Natural killer cell (primary cell): ENCODE data around the gene PIK3C2G. TPM values are rescaled to one million over a fixed set of nuclear protein-coding genes. Genes with fewer than 3 reads are reported as not detected.

Source experiments
- ATAC-seq, 3 donors: fragments of 150-1000 bp in 2 of 3; fragments of 200-7000 bp in 1 of 3; cut with Tn5 transposase; 1 replicate in 1 of 3; 2 replicates in 2 of 3; pipeline ENCODE4 v1.10.0; 2021; ENCODE audit warnings: mild to moderate bottlenecking in 2 of 3, moderate library complexity in 2 of 3
- DNase-seq, 2 donors: peaks; one replicate each; pipeline versions ENCODE4 v3.0.0 to v3.0.0-alpha.2; 2013 to 2021; ENCODE audit warnings: mixed read lengths in 1 of 2
- H3K27ac ChIP-seq: one replicate; pipeline ENCODE4 v1.5.1; 2013; ENCODE audit warnings: mild to moderate bottlenecking, low read length
- H3K27me3 ChIP-seq: one replicate; pipeline ENCODE4 v1.6.1; 2013; ENCODE audit warnings: low read length; ENCODE audit not compliant: control insufficient read depth, insufficient read depth
- H3K36me3 ChIP-seq: one replicate; pipeline ENCODE4 v1.6.1; 2013; ENCODE audit warnings: low read length; ENCODE audit not compliant: control insufficient read depth, insufficient read depth
- H3K4me1 ChIP-seq: one replicate; pipeline ENCODE4 v1.6.1; 2013; ENCODE audit warnings: low read length; ENCODE audit not compliant: control insufficient read depth, insufficient read depth
- H3K4me3 ChIP-seq: one replicate; pipeline ENCODE4 v1.5.1; 2013; ENCODE audit warnings: low read length
- H3K9me3 ChIP-seq: one replicate; pipeline ENCODE4 v1.6.1; 2013; ENCODE audit warnings: low read length; ENCODE audit not compliant: control insufficient read depth, insufficient read depth
- H3K27ac Mint-ChIP-seq, 2 donors: one replicate each; pipeline ENCODE4 v1.8.0; 2022; ENCODE audit warnings: mild to moderate bottlenecking in 2 of 2, mixed read lengths in 2 of 2, moderate library complexity in 1 of 2
- H3K27me3 Mint-ChIP-seq, 2 donors: one replicate each; pipeline ENCODE4 v1.8.0; 2022; ENCODE audit warnings: low read depth in 2 of 2, mixed read lengths in 2 of 2
- H3K36me3 Mint-ChIP-seq: one replicate; pipeline ENCODE4 v1.8.0; 2022; ENCODE audit warnings: mixed read lengths
- H3K4me1 Mint-ChIP-seq, 2 donors: one replicate each; pipeline ENCODE4 v1.8.0; 2022; ENCODE audit warnings: mixed read lengths in 2 of 2
- H3K4me3 Mint-ChIP-seq: one replicate; pipeline ENCODE4 v1.8.0; 2022; ENCODE audit warnings: mild to moderate bottlenecking, moderate library complexity, mixed read lengths
- H3K9me3 Mint-ChIP-seq, 2 donors: one replicate each; pipeline ENCODE4 v1.8.0; 2022; ENCODE audit warnings: mixed read lengths in 2 of 2
- CTCF ChIP-seq: fragments of 200-600 bp; IDR thresholded peaks from one replicate; pipeline ENCODE4 v1.8.0; 2022; ENCODE audit warnings: antibody characterized with exemption
- WGBS: methylation state at CpG from one replicate; pipeline ENCODE4 v1.1.7; 2013; ENCODE audit warnings: missing lambda C conversion rate; ENCODE audit not compliant: insufficient coverage; 5-methylcytosine and 5-hydroxymethylcytosine counted together
- intact Hi-C: fragments of 100-400 bp; cut with micrococcal nuclease; formaldehyde crosslinking; loops from one replicate; pipeline ENCODE4 v1.14.2; 2022
- total RNA-seq, 4 donors: library from RNA; stranded (reverse); fragments of 120-200 nt in 1 of 4; gene quantifications; one replicate each; pipeline versions ENCODE4 v1.2.3 to v1.2.4, GENCODE V29; 2013 to 2022

Gene PIK3C2G
- total RNA-seq, 3 donors from 2014 or later (not counting 1 experiment from before 2014, with no cell fraction given): not detected

- TF ChIP-seq CTCF: no peak
These were observed 320.1 kb downstream of the PIK3C2G start for GRCh38 chr12:18581232-18581962.

DNA sequence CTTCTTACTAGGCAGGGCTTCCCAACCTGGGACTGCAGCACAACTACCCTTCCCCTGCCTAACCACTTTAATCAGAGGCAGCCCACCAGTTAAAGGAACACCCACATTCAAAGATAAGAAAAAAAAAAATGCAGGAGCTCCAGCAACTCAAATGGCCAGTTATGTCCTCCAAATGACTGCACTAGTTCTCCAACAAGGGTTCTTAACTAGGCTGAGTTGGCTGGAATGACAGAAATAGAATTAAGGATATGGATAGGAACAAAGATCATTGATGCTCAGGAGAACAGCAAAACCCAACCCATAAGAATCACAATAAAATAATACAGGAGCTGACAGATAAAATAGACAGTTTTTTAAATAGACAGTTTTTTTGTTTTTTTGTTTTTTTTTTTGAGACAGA is 322.3 kb downstream of the PIK3C2G start:
- DNase-seq (no peak), ATAC-seq (no peak)
- no peak for TF ChIP-seq CTCF
- H3K27me3 Mint-ChIP-seq: no peaks in the 10 kb centered on the region
- no peaks in the 10 kb centered on the region for H3K4me1 ChIP-seq
- no peaks in the 10 kb centered on the region for H3K36me3 Mint-ChIP-seq
- H3K36me3 ChIP-seq: no peaks in the 10 kb centered on the region
- peaks cover 11% of the 10 kb centered on the region for H3K9me3 ChIP-seq
- no peak overlapping the region for H3K4me3 ChIP-seq
- H3K4me1 Mint-ChIP-seq: no peaks in the 10 kb centered on the region
- H3K27ac ChIP-seq: no peak overlapping the region
- no peak overlapping the region for H3K27ac Mint-ChIP-seq
- H3K9me3 Mint-ChIP-seq: peaks cover 24 to 27% of the 10 kb centered on the region in 2 donors
- intact Hi-C loops: no loop called here
- no peaks in the 10 kb centered on the region for H3K27me3 ChIP-seq
- H3K4me3 Mint-ChIP-seq: no peak overlapping the region

More at GRCh38 chr12:18581232-18581962, 320.1 kb downstream of the PIK3C2G start:
- Histone ChIP-seq H3K4me1 (no peaks in the 10 kb centered on the region), H3K27ac (no peak overlapping the region), H3K27me3 (no peaks in the 10 kb centered on the region), H3K9me3 (peaks cover 11% of the 10 kb centered on the region), H3K4me3 (no peak overlapping the region), H3K36me3 (no peaks in the 10 kb centered on the region)
- Mint-ChIP-seq H3K4me1 (no peaks in the 10 kb centered on the region), H3K9me3 (peaks cover 24 to 27% of the 10 kb centered on the region in 2 donors), H3K36me3 (no peaks in the 10 kb centered on the region), H3K27ac (no peak overlapping the region), H3K4me3 (no peak overlapping the region), H3K27me3 (no peaks in the 10 kb centered on the region)
- WGBS: 59% methylated on average over 2 of the region's 2 CpGs
- intact Hi-C loops: no loop called here
- ATAC-seq (no peak), DNase-seq (no peak)

- H3K36me3 Mint-ChIP-seq: no peaks in the 10 kb centered on the region
- H3K27ac Mint-ChIP-seq: no peak overlapping the region
- Histone ChIP-seq H3K27ac (no peak overlapping the region), H3K4me3 (no peak overlapping the region), H3K9me3 (peaks cover 11% of the 10 kb centered on the region), H3K27me3 (no peaks in the 10 kb centered on the region), H3K36me3 (no peaks in the 10 kb centered on the region), H3K4me1 (no peaks in the 10 kb centered on the region)
- no peaks in the 10 kb centered on the region for H3K4me1 Mint-ChIP-seq
- H3K9me3 Mint-ChIP-seq: peaks cover 18 to 26% of the 10 kb centered on the region in 2 donors
- intact Hi-C loops: no loop called here
- no peak for TF ChIP-seq CTCF
- H3K4me3 Mint-ChIP-seq: no peak overlapping the region
- ATAC-seq (no peak), DNase-seq (no peak)
- H3K27me3 Mint-ChIP-seq: no peaks in the 10 kb centered on the region
These were observed 325.3 kb downstream of the PIK3C2G start for GRCh38 chr12:18586581-18586980.

DNA sequence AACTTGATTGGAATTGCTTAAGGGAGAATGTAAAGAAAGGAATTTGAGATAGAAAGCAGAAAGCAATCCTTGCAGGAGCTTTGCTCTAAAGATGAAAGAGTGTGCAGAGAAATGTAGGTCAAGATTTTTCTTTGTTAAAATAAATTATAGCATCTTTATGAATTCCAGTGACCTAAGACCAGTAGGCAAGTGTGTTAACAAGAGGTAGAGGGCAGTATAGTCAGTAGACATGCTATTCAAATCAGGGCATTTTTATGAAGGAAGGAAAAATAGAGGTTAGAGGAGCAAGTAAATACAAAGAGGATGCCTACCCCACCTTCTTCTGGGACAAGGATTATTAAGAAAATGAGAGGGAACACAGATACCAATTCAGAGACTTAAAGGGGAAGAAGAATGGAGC is 328.0 kb downstream of the PIK3C2G start:
- peaks cover 17 to 23% of the 10 kb centered on the region in 2 donors for H3K9me3 Mint-ChIP-seq
- no peaks in the 10 kb centered on the region for H3K36me3 ChIP-seq
- DNase-seq: no peak
- no peaks in the 10 kb centered on the region for H3K9me3 ChIP-seq
- no peak overlapping the region for H3K27ac ChIP-seq
- no peaks in the 10 kb centered on the region for H3K4me1 ChIP-seq
- H3K4me1 Mint-ChIP-seq: no peaks in the 10 kb centered on the region
- no peak overlapping the region for H3K4me3 ChIP-seq
- no peaks in the 10 kb centered on the region for H3K27me3 ChIP-seq
- no peaks in the 10 kb centered on the region for H3K27me3 Mint-ChIP-seq
- H3K36me3 Mint-ChIP-seq: no peaks in the 10 kb centered on the region
- H3K4me3 Mint-ChIP-seq: no peak overlapping the region
- no peak overlapping the region for H3K27ac Mint-ChIP-seq
- intact Hi-C loops: no loop called here
- TF ChIP-seq CTCF: no peak
- ATAC-seq: no peak
